Stimulated activated CD4-positive, alpha-beta T cell treated with anti-CD3 and anti-CD28 coated beads, Interleukin-4, amount 100 ng/mL, for 24 hours (primary cell): ENCODE data around the gene GALNT10.
A peak's percentile ranks its signal among the peaks of the same experiment; 100 is the strongest.

Experiments used
- DNase-seq: peaks from one replicate; pipeline ENCODE4 v3.0.0-alpha.2; 2020

The GALNT10 gene

GRCh38 chr5:154300207-154300883 lies 109.8 kb downstream of the GALNT10 start:
- DNase-seq = no peak

GRCh38 chr5:154301726-154302125 lies 111.2 kb downstream of the GALNT10 start:
- no peak for DNase-seq

- DNase-seq = no peak
These were observed 111.6 kb downstream of the GALNT10 start for GRCh38 chr5:154302161-154302560.

- DNase-seq = no peak
These were observed 112.6 kb downstream of the GALNT10 start for GRCh38 chr5:154303133-154303532.

- DNase-seq = no peak
These were observed 118.2 kb downstream of the GALNT10 start for GRCh38 chr5:154308443-154309370.

GRCh38 chr5:154309371-154309745 lies 118.8 kb downstream of the GALNT10 start:
- DNase-seq = no peak

GRCh38 chr5:154309805-154310204 lies 119.3 kb downstream of the GALNT10 start:
- no peak for DNase-seq

GRCh38 chr5:154311362-154311761 lies 120.8 kb downstream of the GALNT10 start:
- DNase-seq = peak; percentile 25

GRCh38 chr5:154312000-154312399 lies 121.5 kb downstream of the GALNT10 start:
- DNase-seq = no peak

GRCh38 chr5:154312576-154312975 lies 122.0 kb downstream of the GALNT10 start:
- DNase-seq = no peak

GRCh38 chr5:154313360-154314017 lies 123.0 kb downstream of the GALNT10 start:
- no peak for DNase-seq

- DNase-seq = no peak
These were observed 124.7 kb downstream of the GALNT10 start for GRCh38 chr5:154315196-154315595.

GRCh38 chr5:154315756-154316155 lies 125.2 kb downstream of the GALNT10 start:
- DNase-seq = no peak

GRCh38 chr5:154316223-154316935 lies 125.8 kb downstream of the GALNT10 start:
- DNase-seq = no peak

- DNase-seq = no peak
These were observed 127.4 kb downstream of the GALNT10 start for GRCh38 chr5:154317916-154318315.

- DNase-seq = no peak
These were observed 128.2 kb downstream of the GALNT10 start for GRCh38 chr5:154318691-154319090.

GRCh38 chr5:154319736-154320135 lies 129.2 kb downstream of the GALNT10 start:
- no peak for DNase-seq

GRCh38 chr5:154320224-154321089 lies 129.9 kb downstream of the GALNT10 start:
- no peak for DNase-seq

GRCh38 chr5:154321546-154321945 lies 131.0 kb downstream of the GALNT10 start:
- DNase-seq = no peak

- no peak for DNase-seq
These were observed 133.5 kb downstream of the GALNT10 start for GRCh38 chr5:154324033-154324432.

- no peak for DNase-seq
These were observed 135.0 kb downstream of the GALNT10 start for GRCh38 chr5:154325566-154325965.

- no peak for DNase-seq
These were observed 138.5 kb downstream of the GALNT10 start for GRCh38 chr5:154329062-154329461.
